SK-N-MC (cell line): Measurements from ENCODE around the gene ZNF565.

Experiments used
- EZH2 ChIP-seq: fragments of 200-600 bp; sonication (generic); IDR thresholded peaks from one replicate; pipeline ENCODE4 v1.6.1; 2017; ENCODE audit warnings: antibody characterized with exemption
- FOXP2 ChIP-seq: optimal IDR thresholded peaks from 2 replicates; pipeline ENCODE3; 2011; ENCODE audit warnings: mild to moderate bottlenecking, moderate library complexity; ENCODE audit not compliant: insufficient read depth; ENCODE audit errors: extremely low read length, control extremely low read depth
- POLR2AphosphoS5 ChIP-seq: IDR thresholded peaks from 2 replicates; pipeline ENCODE4 v1.6.1; 2012; ENCODE audit warnings: mild to moderate bottlenecking, low read depth, low read length, borderline replicate concordance

DNA sequence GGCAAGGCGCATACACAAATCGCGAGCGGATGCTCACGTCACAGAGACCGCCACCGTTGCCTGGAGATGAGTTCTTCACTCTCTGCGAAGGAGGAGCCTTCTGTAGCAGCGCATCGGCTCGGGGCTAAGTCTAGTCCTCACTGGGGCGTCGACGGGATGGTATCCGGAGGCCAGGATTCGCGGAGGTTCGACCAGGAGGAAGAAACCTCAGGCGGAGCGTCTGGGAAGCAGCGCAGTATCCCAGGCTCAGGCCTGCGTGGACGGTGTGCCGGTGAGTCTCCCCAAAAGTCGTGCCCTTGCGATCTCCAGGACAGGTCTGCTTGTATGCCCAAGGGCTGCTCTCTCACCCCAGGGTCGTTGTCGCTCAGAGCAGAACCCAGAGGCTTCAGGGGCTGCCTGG is 40.9 kb upstream of the ZNF565 start:
- no peak for TF ChIP-seq POLR2AphosphoS5
- no peak for TF ChIP-seq EZH2
- TF ChIP-seq FOXP2, result no peak
